Measurements from ENCODE around the gene TMTC3.

DNA sequence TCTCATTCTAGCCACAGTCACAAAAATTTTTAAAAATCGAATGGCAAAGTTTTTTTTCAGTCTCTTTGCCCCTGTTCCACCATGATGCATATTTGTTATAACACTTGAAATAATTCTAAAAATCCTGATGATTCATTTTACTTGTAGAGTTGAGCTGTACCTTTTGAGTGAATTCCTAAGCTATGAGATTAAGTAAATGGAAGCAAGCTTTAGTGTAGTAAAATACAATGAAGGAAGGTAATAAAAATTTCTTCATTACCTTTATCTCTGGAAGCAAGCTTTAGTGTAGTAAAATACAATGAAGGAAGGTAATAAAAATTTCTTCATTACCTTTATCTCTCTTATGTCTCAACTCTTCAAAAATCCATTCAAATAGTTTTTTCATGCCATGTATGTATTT lies 46.1 kb downstream of the TMTC3 start:
- TF ChIP-seq, protein P1, sequence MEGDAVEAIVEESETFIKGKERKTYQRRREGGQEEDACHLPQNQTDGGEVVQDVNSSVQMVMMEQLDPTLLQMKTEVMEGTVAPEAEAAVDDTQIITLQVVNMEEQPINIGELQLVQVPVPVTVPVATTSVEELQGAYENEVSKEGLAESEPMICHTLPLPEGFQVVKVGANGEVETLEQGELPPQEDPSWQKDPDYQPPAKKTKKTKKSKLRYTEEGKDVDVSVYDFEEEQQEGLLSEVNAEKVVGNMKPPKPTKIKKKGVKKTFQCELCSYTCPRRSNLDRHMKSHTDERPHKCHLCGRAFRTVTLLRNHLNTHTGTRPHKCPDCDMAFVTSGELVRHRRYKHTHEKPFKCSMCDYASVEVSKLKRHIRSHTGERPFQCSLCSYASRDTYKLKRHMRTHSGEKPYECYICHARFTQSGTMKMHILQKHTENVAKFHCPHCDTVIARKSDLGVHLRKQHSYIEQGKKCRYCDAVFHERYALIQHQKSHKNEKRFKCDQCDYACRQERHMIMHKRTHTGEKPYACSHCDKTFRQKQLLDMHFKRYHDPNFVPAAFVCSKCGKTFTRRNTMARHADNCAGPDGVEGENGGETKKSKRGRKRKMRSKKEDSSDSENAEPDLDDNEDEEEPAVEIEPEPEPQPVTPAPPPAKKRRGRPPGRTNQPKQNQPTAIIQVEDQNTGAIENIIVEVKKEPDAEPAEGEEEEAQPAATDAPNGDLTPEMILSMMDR (IDR thresholded peaks at IDR 0.05; ENCODE audit: low read depth, low read length), result no peak
- TF ChIP-seq EZH2phosphoT487 (IDR thresholded peaks at IDR 0.05; ENCODE audit: low read depth), result no peak
